Mammary epithelial cell (primary cell): ENCODE measurements around the gene ZNF10.

ENCODE experiments used
- EZH2 ChIP-seq: IDR thresholded peaks from 2 replicates; pipeline ENCODE4 v1.6.1; 2012; ENCODE audit warnings: low read length, inconsistent platforms, borderline replicate concordance
- TF ChIP-seq, protein P1 (sequence below), 2 donors: IDR thresholded peaks in 1 of 2; conservative IDR thresholded peaks in 1 of 2; 2 replicates each; pipeline ENCODE4 v1.5.1; 2011 to 2012; ENCODE audit warnings: inconsistent platforms in 2 of 2, low read length in 2 of 2, mild to moderate bottlenecking in 2 of 2, control low read depth in 1 of 2, low read depth in 1 of 2; ENCODE audit not compliant: insufficient read depth in 1 of 2; ENCODE audit errors: extremely low read depth in 1 of 2

DNA sequence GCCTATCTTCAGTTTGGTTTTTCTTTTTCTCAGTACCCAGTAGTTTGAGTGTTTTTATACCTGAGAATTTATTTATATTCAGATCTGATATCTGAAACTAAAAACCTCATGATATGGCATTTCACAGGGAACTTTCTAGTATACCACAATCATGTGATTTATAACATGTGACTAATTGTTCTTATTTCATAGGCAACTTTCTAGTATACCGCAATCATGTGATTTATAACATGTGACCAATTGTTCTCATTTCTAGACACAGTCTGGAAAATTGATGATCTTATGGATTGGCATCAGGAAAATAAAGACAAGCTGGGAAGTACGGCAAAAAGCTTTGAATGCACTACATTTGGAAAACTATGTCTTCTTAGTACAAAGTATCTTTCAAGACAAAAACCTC lies 71.5 kb downstream of the ZNF10 start:
- no peak for TF ChIP-seq EZH2
- TF ChIP-seq, protein P1, sequence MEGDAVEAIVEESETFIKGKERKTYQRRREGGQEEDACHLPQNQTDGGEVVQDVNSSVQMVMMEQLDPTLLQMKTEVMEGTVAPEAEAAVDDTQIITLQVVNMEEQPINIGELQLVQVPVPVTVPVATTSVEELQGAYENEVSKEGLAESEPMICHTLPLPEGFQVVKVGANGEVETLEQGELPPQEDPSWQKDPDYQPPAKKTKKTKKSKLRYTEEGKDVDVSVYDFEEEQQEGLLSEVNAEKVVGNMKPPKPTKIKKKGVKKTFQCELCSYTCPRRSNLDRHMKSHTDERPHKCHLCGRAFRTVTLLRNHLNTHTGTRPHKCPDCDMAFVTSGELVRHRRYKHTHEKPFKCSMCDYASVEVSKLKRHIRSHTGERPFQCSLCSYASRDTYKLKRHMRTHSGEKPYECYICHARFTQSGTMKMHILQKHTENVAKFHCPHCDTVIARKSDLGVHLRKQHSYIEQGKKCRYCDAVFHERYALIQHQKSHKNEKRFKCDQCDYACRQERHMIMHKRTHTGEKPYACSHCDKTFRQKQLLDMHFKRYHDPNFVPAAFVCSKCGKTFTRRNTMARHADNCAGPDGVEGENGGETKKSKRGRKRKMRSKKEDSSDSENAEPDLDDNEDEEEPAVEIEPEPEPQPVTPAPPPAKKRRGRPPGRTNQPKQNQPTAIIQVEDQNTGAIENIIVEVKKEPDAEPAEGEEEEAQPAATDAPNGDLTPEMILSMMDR (conservative IDR thresholded peaks at IDR 0.05 in 1 of 2, IDR thresholded peaks at IDR 0.05 in 1 of 2; ENCODE audit: extremely low read depth in 1 of 2, insufficient read depth in 1 of 2, low read depth in 1 of 2, low read length in 2 of 2): no peak
